ENCODE measurements around the gene OR9K2. TPM values are rescaled to one million over a fixed set of nuclear protein-coding genes. Genes with fewer than 3 reads are reported as not detected.

Gene OR9K2
- total and polyA plus RNA-seq, 2 of the 4 experiments (the other 2 are of a cell fraction) = not detected

DNA sequence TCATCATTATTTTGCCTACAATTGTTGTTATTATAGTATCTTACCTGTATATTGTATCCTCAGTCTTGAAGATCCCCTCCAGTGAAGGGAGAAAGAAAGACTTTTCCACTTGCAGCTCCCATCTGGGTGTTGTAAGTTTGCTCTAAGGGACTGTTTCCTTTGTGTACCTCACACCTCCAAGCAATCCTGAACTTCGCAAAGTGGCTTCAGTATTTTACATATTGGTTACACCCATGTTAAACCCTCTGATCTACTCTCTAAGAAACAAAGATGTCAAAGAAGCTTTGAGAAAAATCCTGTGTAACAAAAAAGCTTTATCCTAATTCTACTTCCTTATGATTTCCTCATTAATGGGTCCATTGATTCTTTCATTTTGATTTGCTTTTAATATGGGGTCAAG is 10.1 kb upstream of the OR9K2 start:
- no CpG with 5 or more reads among the region's 1 CpG for WGBS, 2 experiments (ENCODE audit: extremely low coverage in 2 of 2, insufficient read length in 1 of 2)
- Histone ChIP-seq H4K5ac (ENCODE audit: low read depth, low read length) (no peak overlapping the region), H3K79me1 (ENCODE audit: low read depth in 1 of 2, low read length in 2 of 2) (no peaks in the 10 kb centered on the region), H3K9ac (ENCODE audit: low read depth, low read length) (no peak overlapping the region), H2AFZ (replicated peaks; ENCODE audit: low read length, poor library complexity) (no peak overlapping the region), H2AK9ac (replicated peaks; ENCODE audit: low read depth, low read length, poor library complexity) (no peak overlapping the region), H3K56ac (ENCODE audit: extremely low read depth, insufficient read depth, low read length) (no peak overlapping the region), H3K4me1 (ENCODE audit: control insufficient read depth, insufficient read depth, low read length) (no peaks in the 10 kb centered on the region), H3K36me3 (ENCODE audit: control insufficient read depth, insufficient read depth, low read length) (no peaks in the 10 kb centered on the region), H3K4me2 (ENCODE audit: low read depth, low read length) (no peak overlapping the region), H2BK5ac (ENCODE audit: low read depth, low read length, poor library complexity, severe bottlenecking) (no peak overlapping the region), H4K8ac (ENCODE audit: low read depth in 2 of 2, low read length in 2 of 2) (no peak overlapping the region), H3K27ac (ENCODE audit: insufficient read depth, low read length) (no peak overlapping the region), H3K4me3 (ENCODE audit: insufficient read depth, low read depth, low read length) (no peak overlapping the region), H3K23ac (ENCODE audit: low read depth, low read length) (no peak overlapping the region), H2BK20ac (ENCODE audit: low read depth, low read length) (no peak overlapping the region), H4K91ac (ENCODE audit: insufficient read depth, low read depth, low read length) (no peak overlapping the region), H3K4ac (ENCODE audit: low read depth, low read length) (no peak overlapping the region), H2AK5ac (ENCODE audit: low read depth, low read length) (no peak overlapping the region), H4K20me1 (ENCODE audit: insufficient read depth, low read length) (no peaks in the 10 kb centered on the region), H3K14ac (replicated peaks; ENCODE audit: low read depth, low read length) (no peak overlapping the region), H3K27me3 (ENCODE audit: control insufficient read depth, insufficient read depth, low read length) (no peaks in the 10 kb centered on the region), H2BK15ac (ENCODE audit: low read depth, low read length) (no peak overlapping the region), H3K18ac (ENCODE audit: low read depth, low read length) (no peak overlapping the region), H3K9me1 (ENCODE audit: insufficient read depth, low read length) (no peaks in the 10 kb centered on the region), H2BK120ac (ENCODE audit: low read depth, low read length) (no peak overlapping the region), H3K9me3 (ENCODE audit: control insufficient read depth, insufficient read depth, low read length) (no peaks in the 10 kb centered on the region)
- intact Hi-C loops (cut with micrococcal nuclease) = no loop called here
- TF ChIP-seq, protein P1, sequence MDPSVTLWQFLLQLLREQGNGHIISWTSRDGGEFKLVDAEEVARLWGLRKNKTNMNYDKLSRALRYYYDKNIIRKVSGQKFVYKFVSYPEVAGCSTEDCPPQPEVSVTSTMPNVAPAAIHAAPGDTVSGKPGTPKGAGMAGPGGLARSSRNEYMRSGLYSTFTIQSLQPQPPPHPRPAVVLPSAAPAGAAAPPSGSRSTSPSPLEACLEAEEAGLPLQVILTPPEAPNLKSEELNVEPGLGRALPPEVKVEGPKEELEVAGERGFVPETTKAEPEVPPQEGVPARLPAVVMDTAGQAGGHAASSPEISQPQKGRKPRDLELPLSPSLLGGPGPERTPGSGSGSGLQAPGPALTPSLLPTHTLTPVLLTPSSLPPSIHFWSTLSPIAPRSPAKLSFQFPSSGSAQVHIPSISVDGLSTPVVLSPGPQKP (IDR thresholded peaks at IDR 0.05; ENCODE audit: borderline replicate concordance, low read depth, low read length) = no peak
- TF ChIP-seq, protein P2, sequence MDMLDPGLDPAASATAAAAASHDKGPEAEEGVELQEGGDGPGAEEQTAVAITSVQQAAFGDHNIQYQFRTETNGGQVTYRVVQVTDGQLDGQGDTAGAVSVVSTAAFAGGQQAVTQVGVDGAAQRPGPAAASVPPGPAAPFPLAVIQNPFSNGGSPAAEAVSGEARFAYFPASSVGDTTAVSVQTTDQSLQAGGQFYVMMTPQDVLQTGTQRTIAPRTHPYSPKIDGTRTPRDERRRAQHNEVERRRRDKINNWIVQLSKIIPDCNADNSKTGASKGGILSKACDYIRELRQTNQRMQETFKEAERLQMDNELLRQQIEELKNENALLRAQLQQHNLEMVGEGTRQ (IDR thresholded peaks at IDR 0.05; ENCODE audit: low read depth, low read length) = no peak
- TF ChIP-seq RCOR1 (IDR thresholded peaks at IDR 0.05; ENCODE audit: insufficient replicate concordance, low read length) = no peak
- no peak for ATAC-seq (ENCODE audit: low read depth)
- dilution Hi-C loops (cut with HindIII; ENCODE audit: low sequenced_read_pairs, unreplicated experiment) = no loop called here
- DNase-seq = no peak
- ChIA-PET POLR2A (ENCODE audit: unreplicated experiment) (no interaction called here), CTCF (no interaction called here)
- BruUV-seq (replicated peaks) = no TSS peak
- in situ Hi-C loops (cut with MboI; ENCODE audit: low sequenced_read_pairs) = no loop called here
